ENCODE data around the gene ELMOD3.

GRCh38 chr2:85367180-85367579 is 12.6 kb downstream of the ELMOD3 start:
- TF ChIP-seq, protein P1, sequence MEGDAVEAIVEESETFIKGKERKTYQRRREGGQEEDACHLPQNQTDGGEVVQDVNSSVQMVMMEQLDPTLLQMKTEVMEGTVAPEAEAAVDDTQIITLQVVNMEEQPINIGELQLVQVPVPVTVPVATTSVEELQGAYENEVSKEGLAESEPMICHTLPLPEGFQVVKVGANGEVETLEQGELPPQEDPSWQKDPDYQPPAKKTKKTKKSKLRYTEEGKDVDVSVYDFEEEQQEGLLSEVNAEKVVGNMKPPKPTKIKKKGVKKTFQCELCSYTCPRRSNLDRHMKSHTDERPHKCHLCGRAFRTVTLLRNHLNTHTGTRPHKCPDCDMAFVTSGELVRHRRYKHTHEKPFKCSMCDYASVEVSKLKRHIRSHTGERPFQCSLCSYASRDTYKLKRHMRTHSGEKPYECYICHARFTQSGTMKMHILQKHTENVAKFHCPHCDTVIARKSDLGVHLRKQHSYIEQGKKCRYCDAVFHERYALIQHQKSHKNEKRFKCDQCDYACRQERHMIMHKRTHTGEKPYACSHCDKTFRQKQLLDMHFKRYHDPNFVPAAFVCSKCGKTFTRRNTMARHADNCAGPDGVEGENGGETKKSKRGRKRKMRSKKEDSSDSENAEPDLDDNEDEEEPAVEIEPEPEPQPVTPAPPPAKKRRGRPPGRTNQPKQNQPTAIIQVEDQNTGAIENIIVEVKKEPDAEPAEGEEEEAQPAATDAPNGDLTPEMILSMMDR (IDR thresholded peaks at IDR 0.05) = no peak
- no peak for TF ChIP-seq EP300 (IDR thresholded peaks at IDR 0.05; ENCODE audit: low read depth)
